Muscle of back (tissue), 11 donors: ENCODE results near the gene ARMC2. TPM values are rescaled to one million over a fixed set of nuclear protein-coding genes. Genes with fewer than 3 reads are reported as not detected.
A peak's percentile ranks its signal among the peaks of the same experiment; 100 is the strongest.
"Not testable (repeated sequence)": the region's sequence is repeated elsewhere in the genome, so short reads cannot be mapped to it uniquely, and the experiment has no call there.

Experiments used
- DNase-seq, 3 donors: peaks; one replicate each; pipeline versions ENCODE4 v3.0.0 to v3.0.0-alpha.2; 2013
- polyA plus RNA-seq, 10 donors: library from polyadenylated mRNA; unstranded; fragments of 120-200 nt; gene quantifications; one replicate each; pipeline ENCODE4 v1.2.1, GENCODE V29; 2013; ENCODE audit not compliant: insufficient read length in 10 of 10

Gene ARMC2
- polyA plus RNA-seq, 10 donors, result 5.4 to 10.8 (median 7.7) TPM

DNA sequence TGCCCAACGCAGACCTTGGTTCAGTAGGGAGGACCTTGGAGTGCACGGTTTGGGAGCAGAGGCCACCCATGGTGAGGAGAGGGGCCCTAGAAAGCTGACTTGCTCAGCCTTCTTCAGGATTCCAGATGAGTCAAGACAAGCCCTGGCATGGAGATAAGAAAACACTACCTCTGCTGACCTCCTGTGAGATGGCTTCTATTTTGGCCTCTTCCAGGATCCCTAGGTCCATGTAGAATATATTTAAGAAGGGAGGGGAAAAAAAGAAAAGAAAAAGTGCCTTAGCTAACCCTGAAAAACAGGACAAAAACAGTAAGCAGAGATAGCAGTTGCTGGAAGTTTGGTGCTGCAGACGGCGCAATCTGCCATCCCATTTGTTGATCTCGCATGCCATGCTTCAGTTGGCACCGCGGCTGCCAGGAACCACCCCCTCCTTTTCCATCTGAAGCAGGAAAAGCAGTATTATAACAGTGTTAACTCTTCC, 100.0 kb downstream of the ARMC2 start:
- peak in 2 of 3 donors; percentile 58 to 70 for DNase-seq

DNA sequence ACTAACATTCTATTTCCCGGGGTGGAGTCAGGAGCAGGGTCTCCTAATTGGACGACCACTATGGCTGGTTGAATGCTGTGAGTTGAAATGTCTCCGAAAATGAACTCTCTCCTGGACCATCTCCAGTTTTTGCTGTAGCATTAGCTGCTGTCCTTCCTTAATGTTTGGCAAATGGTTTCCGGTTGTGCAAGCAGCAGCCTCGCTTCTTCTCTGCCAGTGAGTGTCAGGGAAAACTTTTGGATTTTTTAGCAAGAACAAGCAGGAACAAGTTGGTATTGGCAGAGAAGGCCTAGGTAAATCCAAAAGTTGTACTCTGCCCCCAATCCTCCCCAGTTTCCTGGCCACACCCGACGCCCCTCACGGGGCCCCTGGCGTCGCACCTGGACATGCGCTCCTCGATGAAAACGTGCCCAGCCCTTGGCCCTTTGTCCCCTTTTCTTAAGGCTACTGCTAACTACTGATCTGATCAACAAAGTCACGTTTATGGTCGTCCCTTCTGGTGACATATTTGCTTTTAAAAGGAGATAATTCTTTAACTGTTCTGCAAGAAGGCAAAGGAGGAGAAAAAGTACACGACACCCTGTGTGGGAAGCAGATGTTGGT, 103.2 kb downstream of the ARMC2 start:
- peak in 2 of 3 donors; percentile 34 to 55 for DNase-seq

DNA sequence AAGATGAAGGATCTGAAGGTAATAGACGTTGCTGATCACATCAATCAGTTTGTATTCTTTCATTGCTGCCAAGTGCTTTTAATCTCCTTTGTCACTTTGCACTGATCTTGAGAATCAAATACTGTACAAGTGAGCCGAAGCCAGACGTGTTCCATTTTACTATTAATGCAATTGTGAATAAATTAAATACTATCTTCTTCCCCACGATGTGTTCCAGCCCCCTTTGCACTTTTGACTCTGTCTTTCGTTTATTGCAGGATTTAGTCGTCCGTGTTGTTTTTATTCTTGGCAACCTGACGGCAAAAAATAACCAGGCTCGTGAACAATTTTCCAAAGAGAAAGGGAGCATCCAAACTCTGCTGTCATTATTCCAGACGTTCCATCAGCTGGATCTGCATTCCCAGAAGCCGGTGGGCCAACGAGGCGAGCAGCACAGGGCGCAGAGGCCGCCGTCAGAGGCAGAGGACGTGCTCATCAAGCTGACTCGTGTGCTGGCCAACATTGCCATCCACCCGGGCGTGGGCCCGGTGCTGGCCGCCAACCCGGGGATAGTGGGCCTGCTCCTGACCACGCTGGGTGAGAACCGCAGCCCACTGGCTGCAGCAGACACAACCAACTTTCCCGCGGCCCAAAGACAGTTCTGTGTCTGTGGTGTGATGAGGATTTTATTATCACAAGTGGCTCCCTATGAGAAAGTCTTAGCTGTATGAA, 104.7 kb downstream of the ARMC2 start:
- peak in 2 of 3 donors; percentile 65 to 81 for DNase-seq

DNA sequence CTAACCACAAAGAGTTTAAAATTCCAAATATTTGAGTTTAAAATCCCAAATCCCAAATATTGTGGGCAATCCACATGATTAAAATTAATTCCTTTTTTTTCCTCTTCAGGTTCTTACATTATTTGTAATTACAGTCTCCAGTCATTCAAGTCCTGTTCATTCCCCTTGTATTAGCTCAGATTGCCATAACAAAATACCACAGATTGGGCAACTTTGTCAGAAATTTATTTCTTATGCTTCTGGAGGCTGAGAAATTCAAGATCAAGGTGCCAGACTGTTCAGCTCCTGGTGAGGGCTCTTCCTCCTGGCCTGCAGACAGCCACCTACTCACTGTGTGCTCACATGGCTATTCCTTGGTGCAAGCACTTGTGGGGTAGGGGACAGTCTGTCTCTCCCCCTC, 105.5 kb downstream of the ARMC2 start:
- DNase-seq, result no peak

DNA sequence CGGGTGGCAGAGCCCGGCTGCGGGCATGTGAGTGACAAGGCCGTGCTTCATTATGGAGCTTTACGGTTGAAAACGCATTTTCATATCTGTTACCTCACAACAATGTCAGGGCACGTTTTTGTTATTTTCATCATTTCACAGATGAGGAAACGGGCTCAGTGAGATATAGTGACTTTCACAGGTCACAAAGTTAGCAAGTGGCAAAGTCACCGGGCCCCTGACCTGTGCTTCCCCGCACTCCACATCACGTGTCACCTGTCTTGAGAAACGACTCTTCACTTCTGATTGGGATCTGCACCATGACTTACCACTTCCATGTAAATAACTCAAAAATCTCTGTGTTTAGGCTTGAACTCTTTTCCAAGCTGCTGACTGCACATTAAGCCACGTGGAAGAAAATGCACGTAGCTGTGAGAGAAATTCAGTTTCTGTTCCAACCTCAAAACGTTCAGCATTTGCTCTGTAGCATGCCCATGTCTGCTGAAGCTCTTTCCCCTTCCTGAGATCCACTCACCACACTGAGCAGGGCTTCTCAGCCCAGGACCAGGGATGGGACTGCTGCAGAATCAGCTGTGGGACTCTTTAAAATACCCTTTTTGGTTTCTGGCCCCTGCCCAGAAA, 107.2 kb downstream of the ARMC2 start:
- DNase-seq, result no peak

DNA sequence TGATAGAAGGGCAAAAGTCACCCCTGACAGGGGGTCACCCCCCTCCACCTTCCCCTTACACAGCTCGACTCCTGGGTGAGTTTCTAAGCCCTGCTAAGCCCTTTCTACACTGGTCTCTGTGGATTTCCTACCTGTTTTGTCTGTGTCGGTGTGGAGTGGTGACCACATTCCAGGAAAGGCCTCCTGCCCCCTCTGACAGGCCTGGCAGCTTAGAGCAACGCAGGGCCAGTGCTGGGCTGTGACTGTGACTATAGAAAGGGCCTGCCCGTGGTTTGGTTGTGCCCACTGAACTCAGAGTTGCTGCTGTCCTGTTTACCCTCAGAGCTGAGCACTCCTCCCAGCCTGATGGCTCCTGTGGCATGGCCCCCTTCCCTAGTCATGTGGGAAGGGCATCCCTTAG, 109.0 kb downstream of the ARMC2 start:
- no peak for DNase-seq

DNA sequence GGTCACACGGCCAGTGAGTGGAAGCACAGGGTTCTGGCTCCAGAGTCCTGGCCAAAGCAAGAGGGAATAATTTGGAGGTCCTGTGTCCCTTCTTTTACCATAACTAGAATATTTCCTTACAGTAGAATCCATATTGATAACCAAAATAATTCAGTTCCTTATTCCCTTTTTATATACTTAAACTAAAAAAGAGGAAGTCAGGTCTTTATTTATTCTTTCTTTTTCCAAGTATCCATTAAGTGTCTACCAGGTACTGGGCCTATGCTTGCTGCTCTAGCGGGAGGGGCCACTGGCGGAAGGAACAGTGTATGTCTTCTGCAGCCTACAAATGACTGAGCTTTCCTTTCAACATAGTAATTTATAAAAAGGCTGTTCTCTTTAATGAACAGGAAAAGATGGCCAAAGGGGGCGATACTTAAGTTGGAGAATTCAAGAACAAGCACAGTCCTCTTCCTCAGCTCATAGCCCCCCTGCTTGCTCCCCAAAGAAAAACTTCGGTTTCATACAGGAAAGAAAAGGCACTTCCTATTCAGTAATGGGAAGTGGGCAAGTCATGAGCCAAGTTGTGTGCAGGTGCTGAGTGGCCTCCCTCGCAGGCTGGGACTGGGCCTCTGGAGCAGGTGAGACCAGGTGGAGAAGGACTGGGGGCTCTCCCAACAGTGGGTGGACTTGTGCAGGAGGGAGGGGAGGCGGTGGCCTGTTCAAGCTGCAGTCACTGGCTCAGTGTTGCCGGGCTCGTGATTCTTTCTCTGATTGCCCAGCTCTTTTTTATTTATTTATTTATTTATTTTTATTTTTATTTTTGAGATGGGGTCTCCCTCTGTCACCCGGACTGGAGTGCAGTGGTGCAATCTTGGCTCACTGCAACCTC, 110.9 kb downstream of the ARMC2 start:
- DNase-seq, result no peak

DNA sequence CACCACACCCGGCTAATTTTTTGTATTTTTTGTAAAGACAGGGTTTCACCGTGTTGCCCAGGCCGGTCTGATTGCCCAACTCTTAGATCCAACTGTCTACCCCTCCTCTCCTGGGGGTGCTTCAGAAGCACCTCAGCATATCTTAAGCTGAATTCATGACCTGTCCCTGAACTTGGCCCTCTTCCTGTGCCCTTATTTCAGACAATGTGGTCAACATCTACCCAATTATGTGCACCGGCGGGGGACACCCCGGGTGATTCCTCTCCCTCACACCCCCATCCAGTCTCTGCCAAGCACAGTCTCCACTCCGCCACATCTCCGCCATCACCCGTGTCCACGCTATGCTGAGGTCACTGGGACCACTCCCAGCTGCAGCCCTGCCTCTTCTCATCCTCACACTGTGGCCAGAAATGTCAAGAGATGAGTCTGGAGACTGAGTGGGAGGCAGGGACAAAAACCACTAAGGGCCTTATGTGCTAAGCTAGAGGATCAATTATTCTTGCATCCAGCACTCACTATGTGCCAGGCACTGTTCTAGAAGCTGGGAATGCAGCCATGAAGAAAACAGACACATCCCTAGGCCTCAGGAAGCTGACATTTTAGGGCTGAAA, 111.9 kb downstream of the ARMC2 start:
- no peak for DNase-seq

DNA sequence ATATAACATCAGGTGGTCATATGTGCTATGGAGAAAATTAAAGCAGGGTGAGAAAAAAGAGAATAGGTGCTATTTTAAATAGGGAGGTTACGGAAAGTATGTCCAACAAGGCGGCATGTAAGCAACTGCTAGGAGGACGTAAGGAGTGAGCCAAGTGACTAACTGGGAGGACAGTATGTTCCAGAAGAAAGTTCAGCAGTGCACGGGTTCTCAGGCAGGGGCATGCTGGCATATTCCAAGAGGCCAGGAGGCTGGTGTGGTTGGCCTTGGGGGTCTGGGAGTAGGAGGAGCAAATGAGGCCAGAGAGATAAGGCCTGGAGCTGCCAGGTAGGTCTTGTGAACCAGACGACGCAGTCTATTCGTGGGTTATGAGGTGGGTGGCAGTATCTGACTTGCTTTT, 112.4 kb downstream of the ARMC2 start:
- no peak for DNase-seq

DNA sequence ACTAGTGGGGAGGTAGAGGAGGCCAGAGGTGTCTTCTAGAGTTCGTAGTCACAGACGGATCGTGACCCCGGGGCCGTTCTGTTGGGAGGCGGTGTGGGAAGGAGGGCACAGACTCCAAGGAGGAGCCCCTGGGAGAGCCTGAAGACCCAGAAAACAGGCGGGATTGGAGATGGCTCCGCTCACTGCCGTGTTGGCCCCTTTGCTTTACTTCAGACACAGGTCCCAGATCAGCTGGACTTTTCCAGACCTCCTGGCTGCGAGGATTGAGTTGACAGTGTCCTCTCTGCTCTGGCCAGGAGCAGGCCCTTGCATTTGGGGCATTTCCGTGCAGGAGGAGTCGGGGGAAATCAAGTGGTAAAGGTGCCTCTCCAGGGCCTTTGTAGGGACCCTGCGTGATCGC, 112.9 kb downstream of the ARMC2 start:
- no peak for DNase-seq

DNA sequence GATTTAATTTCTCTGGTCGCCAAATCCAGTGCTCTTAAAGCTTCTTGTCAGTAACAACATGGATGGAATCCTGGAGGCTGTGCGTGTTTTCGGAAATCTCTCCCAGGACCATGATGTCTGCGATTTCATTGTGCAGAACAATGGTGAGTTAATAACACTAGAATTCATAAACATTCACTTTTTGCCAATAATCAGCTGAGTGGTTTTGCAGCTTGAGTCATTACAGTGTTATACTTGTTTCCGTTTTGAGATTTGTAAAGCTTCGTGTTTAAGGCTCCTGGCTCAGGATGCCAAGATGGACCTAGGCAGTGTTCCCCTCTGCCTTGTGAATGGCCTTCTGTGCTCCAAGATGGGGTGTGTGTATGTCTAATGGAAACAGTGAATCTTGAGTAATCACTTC, 113.8 kb downstream of the ARMC2 start:
- peak in 2 of 3 donors; percentile 40 to 60 for DNase-seq

DNA sequence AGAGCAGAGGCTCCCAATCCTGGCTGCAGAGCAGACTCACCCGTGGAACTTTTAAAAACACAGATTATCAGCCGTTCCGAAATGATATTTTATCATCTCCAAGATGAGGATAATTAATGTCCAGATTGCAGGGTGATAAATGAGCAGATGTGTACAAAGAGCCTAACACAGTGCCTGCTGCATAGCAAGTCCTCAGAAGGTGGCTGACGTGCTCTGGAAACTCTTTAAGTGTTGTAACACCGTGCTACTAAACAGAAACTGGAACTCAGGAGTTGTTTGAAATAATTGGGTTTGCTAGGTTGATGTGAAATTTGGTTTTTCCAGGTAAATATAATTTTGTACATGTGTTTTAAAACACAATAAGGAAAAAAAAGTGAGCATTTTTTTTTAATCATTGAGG, 118.0 kb downstream of the ARMC2 start:
- no peak for DNase-seq

DNA sequence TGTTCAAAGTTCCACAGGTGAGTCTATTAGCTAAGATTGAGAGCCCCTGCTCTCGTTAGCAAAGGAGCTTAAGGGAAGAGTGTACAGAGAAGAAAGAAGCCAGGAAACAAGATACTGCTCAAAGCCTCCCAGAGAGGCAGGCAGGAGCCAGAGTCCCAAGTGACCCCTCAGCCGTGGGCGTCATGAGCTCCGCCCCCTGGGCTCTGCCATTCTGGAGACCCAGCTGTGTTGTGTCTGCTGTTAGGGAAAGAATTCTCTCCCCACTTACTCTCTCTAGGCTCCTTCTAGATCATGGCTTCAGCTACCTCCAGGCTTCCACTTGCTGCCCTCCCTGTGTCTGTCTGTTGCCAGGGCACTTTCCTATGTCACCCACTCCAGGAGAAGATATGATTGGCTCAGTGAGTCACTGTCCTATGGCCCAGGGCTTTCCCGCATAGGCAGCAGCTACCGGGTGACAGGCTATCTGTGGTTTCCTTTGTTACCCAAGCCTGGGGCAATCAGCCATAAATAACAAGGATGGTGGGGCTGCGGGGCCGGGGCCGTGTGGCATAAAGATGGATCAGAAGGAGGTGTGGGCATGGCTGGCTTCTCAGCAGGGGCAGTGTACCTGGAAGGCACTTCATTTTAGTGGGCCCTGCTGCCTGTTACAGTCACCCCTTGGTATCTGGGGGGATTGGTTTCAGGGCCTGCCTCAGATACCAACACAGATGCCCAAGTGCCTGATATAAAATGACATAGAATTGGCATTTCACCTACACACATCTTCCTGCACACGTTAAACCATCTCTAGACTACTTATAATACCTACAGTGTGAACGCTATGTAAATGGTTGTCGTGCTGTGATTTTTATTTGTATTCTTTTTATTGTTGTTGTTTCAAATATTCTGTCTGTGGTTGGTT, 118.9 kb downstream of the ARMC2 start:
- DNase-seq, result peak in 1 of 3 donors; percentile 32

DNA sequence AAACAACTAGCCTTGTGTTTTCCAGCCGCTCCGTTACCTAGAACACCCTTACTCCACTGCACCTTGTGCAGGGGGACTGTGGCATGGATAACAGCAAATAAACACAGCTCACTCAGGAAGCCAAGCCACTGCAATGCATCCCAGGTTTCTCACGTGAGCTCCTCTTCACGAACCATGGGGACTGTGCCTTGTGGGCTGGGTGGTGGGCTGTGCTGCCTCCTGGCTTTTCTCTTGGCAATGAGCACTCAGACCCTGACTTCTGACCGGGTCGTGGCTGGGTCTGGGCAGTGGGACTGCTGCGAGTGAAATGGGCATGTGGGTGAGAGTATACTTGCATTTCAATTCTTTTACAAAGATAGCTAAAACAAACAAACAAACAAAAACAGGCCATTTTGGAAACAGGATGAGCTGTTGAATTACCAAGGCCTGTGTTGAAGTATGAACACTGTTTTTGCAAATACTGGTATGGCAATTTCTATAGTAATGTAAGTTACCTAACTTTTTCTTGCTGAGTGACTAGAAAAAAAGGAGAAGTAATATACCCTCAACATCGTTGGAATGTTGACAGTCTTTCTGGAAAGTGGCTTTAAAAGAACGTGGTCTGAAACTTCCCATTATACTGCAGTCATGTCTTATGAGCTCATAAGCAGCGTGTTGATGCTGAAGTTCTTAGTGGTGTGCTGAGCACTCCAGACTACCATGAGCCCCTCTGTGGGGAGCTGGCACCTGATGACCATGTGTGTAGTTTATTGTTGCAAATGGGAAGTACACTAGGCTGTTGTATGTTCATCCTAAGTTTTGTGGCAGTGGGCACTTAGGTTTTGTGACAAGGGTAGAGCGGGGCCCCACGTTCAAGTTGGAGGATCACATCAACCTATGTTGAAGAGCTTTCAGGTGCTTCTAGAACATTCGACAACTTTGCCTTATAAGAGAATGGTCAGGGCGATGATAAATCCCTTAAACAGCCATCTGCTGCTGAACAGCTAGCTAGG, 120.4 kb downstream of the ARMC2 start:
- no peak for DNase-seq

DNA sequence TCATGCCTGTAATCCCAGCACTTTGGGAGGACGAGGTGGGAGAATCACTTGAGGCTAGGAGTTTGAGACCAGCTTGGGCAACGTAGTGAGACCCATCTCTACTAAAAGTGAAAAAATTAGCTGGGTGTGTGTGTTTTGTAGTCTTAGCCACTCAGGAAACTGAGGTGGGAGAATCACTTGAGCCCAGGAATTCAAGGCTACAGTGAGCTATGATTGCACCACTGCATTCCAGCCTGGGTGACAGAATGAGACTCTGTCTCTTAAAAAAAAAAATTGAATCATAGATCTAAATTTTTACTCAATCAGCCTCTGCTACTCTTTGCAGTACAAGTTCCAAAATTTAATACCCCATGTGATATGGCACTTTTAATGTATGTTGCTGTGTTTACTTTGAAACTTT, 121.6 kb downstream of the ARMC2 start:
- no peak for DNase-seq

DNA sequence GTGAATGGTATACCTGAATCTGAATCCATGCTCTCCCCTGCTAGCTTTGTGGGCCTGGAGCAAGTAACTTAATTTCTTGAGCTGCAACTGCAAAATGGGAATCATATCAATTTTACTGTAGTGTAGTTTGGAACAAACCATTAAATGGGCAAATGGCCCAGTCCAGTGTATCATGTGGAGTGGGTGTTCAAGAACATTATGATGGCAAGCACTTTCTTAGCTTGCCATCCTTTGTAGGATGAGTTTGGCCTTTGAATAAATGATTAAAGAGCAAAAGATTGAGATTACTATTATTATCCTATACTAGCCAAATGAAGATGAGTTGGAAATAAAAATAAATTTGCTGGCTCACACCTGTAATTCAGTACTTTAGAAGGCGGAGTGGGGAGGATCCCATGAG, 126.0 kb downstream of the ARMC2 start:
- DNase-seq, result no peak

DNA sequence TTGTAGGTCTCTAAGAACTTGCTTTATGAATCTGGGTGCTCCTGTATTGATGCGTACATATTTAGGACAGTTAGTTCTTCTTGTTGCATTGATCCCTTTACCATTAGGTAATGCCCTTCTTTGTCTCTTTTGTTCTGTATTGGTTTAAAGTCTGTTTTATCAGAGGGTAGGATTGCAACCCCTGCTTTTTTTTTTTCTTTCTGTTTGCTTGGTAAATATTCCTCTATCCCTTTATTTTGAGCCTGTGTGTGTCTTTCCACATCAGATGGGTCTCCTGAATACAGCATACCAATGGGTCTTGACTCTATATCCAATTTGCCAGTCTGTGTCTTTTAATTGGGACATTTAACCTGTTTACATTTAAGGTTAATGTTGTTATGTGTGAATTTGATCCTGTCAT, 130.4 kb downstream of the ARMC2 start:
- DNase-seq, result not testable (repeated sequence)

DNA sequence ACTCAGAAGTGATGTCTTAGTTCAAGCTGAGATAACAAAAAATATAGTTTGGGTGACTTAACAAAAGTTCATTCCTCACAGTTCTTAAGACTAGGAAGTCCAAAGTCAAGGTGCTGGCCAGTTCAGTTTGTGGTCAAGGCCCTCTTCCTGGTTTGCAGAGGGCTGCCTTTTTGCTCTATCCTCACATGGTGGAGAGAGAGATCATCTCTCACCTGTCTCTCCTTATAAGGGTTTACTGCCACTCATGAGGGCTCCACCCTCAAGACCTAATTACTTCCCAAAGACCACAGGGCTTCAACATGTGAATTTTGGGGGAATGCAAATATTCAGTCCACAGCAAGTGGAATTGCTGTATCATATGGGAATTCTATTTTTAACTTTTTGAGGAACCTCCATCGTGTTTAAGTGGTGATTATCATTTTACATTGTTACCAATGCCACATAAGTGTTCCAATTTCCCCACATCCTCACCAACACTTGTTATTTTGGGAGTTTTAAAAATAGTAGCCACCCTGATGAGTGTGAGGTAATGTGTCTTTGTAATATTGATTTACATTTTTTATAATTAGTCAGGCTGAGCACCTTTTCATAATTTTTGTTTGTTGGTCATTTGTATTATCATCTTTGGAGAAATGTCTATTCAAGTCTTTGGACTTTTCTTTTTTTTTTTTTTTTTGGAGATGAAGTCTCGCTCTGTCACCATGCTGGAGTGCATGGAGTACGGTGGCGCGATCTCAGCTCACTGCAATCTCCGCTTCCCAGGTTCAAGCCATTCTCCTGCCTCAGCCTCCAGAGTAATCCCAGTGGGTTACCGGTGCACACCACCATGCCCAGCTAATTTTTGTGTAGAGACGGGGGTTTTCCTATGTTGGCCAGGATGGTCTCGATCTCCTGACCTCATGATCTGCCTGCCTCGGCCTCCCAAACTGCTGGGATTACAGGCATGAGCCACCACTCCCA, 134.2 kb downstream of the ARMC2 start:
- DNase-seq, result no peak
